K562 (cell line): ENCODE measurements around the gene FGF14.

ENCODE experiments used
- NRF1 ChIP-seq, 2 experiments: fragments of 450-650 bp; IDR thresholded peaks in 1 of 2; conservative IDR thresholded peaks in 1 of 2; 2 replicates each; pipeline ENCODE4 v1.6.1; 2014; ENCODE audit warnings: mild to moderate bottlenecking in 2 of 2
- ZNF311 ChIP-seq: fragments of 250-450 bp; sonication (Bioruptor Pico); IDR thresholded peaks from 2 replicates; pipeline ENCODE4 v1.4.0; 2020; ENCODE audit warnings: mild to moderate bottlenecking, moderate library complexity
- ZZZ3 ChIP-seq: fragments of 450-650 bp; IDR thresholded peaks from 2 replicates; pipeline ENCODE4 v1.6.1; 2016; ENCODE audit warnings: antibody characterized with exemption, mild to moderate bottlenecking, moderate library complexity
- TF ChIP-seq, protein P1 (sequence below): fragments of 250-450 bp; sonication (Bioruptor Pico); IDR thresholded peaks from 2 replicates; pipeline ENCODE4 v1.8.0; 2021; ENCODE audit warnings: mild to moderate bottlenecking, moderate library complexity
- TF ChIP-seq, protein P2 (sequence below): fragments of 450-650 bp; conservative IDR thresholded peaks from 2 replicates; pipeline ENCODE4 v1.6.1; 2016; ENCODE audit warnings: missing genetic modification characterization, low read depth, mild to moderate bottlenecking, missing compliant biosample characterization, moderate library complexity

DNA sequence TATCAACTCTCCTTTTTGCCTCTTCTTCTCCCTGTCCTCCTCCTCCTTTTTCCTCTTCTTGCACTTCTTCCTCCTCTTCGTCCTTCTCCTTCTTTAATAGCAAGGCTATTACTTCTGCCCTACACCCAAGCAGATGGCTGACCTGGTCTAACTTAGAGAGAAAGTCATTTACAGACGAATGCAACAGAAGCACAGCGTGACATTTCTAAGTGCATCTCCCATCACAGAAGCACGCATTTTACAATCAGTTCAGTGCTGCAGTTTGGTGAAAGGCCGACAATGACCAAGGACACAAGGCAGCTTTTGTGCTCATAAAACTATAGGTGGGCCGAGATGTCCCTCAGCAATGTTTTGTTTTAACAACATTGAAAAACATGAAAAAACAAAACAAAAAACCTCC is 231.5 kb downstream of the FGF14 start:
- TF ChIP-seq NRF1 (conservative IDR thresholded peaks at IDR 0.05 in 1 of 2, IDR thresholded peaks at IDR 0.05 in 1 of 2) (no peak), ZZZ3 (no peak), ZNF311 (CRISPR knock-in tag) (no peak)
- TF ChIP-seq, protein P1, sequence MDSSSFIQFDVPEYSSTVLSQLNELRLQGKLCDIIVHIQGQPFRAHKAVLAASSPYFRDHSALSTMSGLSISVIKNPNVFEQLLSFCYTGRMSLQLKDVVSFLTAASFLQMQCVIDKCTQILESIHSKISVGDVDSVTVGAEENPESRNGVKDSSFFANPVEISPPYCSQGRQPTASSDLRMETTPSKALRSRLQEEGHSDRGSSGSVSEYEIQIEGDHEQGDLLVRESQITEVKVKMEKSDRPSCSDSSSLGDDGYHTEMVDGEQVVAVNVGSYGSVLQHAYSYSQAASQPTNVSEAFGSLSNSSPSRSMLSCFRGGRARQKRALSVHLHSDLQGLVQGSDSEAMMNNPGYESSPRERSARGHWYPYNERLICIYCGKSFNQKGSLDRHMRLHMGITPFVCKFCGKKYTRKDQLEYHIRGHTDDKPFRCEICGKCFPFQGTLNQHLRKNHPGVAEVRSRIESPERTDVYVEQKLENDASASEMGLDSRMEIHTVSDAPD (CRISPR knock-in tag) = no peak
- TF ChIP-seq, protein P2, sequence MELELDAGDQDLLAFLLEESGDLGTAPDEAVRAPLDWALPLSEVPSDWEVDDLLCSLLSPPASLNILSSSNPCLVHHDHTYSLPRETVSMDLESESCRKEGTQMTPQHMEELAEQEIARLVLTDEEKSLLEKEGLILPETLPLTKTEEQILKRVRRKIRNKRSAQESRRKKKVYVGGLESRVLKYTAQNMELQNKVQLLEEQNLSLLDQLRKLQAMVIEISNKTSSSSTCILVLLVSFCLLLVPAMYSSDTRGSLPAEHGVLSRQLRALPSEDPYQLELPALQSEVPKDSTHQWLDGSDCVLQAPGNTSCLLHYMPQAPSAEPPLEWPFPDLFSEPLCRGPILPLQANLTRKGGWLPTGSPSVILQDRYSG (tag) = no peak
